Left colon (tissue), 2 donors: ENCODE results near the gene TRAK2. TPM values are rescaled to one million over a fixed set of nuclear protein-coding genes. Genes with fewer than 3 reads are reported as not detected.

Experiments used
- ATAC-seq: fragments of 200-7000 bp; cut with Tn5 transposase; one replicate; pipeline ENCODE4 v1.9.1; 2020; ENCODE audit warnings: mild to moderate bottlenecking, moderate library complexity
- DNase-seq, 2 donors: peaks; one replicate each; pipeline ENCODE4 v3.0.0-alpha.2; 2020
- intact Hi-C, 2 donors: fragments of 100-400 bp; cut with DNase I in 1 of 2; cut with micrococcal nuclease in 1 of 2; formaldehyde crosslinking; loops; one replicate each; pipeline versions ENCODE4 v1.11.2 to v1.14.0; 2022; cut with DNase I, micrococcal nuclease
- total RNA-seq, 2 donors: library from RNA; stranded (reverse); fragmentation: NEBNext Ultra II Directional; extraction: Animal tissue kit (Norgen Biotek cat#: 25700); gene quantifications; one replicate each; pipeline ENCODE4 v1.2.1, GENCODE V29; 2021
- donor health status: DM: no; HTN: no; CAD: no.
- donor health status: DM: yes; HTN: yes; CAD: no.

The TRAK2 gene
- total RNA-seq, 2 donors from 2014 or later: 55.7 to 73.7 TPM

- DNase-seq (no peak), ATAC-seq (no peak)
- intact Hi-C loops: no loop called here
These were observed 107.7 kb downstream of the TRAK2 start for GRCh38 chr2:201343559-201343958.

GRCh38 chr2:201342923-201343322 lies 108.3 kb downstream of the TRAK2 start:
- ATAC-seq: no peak
- no peak for DNase-seq
- intact Hi-C loops: no loop called here

- DNase-seq (no peak), ATAC-seq (no peak)
- intact Hi-C loops: no loop called here
These were observed 121.8 kb downstream of the TRAK2 start for GRCh38 chr2:201329409-201329808.

- intact Hi-C loops: no loop called here
- no peak for DNase-seq
- ATAC-seq: no peak
These were observed 123.6 kb downstream of the TRAK2 start for GRCh38 chr2:201327678-201328077.

Other genes starting within 250 kb of the TRAK2 start
- 10 to 100 TPM; 31.1 to 48.8 TPM for gene CASP8, start 190.9 kb downstream of the TRAK2 start, total RNA-seq
- gene FLACC1, start 94.1 kb downstream of the TRAK2 start, total RNA-seq: 1 to 10 TPM; 1.3 to 2.1 TPM
- gene STRADB, start 282 bp upstream of the TRAK2 start, total RNA-seq: 10 to 100 TPM; 47.5 to 75.9 TPM
- gene TMEM237, start 192.0 kb upstream of the TRAK2 start, total RNA-seq: 1 to 10 TPM; 3.6 to 5.2 TPM
- not detected for gene MPP4, start 247.2 kb upstream of the TRAK2 start, total RNA-seq